GM10266 (cell line): Measurements from ENCODE around the gene SCARB1.

Source experiments
- DNase-seq: peaks from one replicate; pipeline ENCODE4 v3.0.0; 2012; ENCODE audit errors: extremely low spot score
- TF ChIP-seq, protein P1 (sequence below): IDR thresholded peaks from 2 replicates; pipeline ENCODE4 v1.5.1; 2012; ENCODE audit warnings: mild to moderate bottlenecking, low read depth; ENCODE audit not compliant: control insufficient read depth, insufficient read depth; ENCODE audit errors: missing control alignments

SCARB1 gene

DNA sequence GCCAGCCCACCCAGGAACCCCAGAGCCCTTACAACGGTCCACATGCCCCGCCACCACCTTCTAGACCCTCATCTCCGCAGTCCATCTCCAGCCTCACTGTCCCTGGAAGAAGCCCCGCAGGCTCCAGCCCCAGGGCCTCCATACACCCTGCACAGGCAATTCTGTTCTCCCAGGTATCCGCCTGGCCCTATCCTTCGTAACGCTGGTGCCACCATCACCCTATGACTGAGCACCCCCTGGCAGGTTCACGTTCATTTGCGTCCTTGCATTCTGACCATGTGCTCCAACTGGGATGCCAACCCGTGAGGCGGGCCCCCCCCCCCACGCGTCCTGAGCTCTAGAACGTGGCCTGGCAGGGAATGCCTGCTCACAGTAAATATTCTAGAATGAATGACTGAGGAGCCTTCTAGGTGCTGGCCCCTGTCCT lies 675 bp upstream of the SCARB1 start:
- TF ChIP-seq, protein P1, sequence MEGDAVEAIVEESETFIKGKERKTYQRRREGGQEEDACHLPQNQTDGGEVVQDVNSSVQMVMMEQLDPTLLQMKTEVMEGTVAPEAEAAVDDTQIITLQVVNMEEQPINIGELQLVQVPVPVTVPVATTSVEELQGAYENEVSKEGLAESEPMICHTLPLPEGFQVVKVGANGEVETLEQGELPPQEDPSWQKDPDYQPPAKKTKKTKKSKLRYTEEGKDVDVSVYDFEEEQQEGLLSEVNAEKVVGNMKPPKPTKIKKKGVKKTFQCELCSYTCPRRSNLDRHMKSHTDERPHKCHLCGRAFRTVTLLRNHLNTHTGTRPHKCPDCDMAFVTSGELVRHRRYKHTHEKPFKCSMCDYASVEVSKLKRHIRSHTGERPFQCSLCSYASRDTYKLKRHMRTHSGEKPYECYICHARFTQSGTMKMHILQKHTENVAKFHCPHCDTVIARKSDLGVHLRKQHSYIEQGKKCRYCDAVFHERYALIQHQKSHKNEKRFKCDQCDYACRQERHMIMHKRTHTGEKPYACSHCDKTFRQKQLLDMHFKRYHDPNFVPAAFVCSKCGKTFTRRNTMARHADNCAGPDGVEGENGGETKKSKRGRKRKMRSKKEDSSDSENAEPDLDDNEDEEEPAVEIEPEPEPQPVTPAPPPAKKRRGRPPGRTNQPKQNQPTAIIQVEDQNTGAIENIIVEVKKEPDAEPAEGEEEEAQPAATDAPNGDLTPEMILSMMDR = no peak
- no peak for DNase-seq

DNA sequence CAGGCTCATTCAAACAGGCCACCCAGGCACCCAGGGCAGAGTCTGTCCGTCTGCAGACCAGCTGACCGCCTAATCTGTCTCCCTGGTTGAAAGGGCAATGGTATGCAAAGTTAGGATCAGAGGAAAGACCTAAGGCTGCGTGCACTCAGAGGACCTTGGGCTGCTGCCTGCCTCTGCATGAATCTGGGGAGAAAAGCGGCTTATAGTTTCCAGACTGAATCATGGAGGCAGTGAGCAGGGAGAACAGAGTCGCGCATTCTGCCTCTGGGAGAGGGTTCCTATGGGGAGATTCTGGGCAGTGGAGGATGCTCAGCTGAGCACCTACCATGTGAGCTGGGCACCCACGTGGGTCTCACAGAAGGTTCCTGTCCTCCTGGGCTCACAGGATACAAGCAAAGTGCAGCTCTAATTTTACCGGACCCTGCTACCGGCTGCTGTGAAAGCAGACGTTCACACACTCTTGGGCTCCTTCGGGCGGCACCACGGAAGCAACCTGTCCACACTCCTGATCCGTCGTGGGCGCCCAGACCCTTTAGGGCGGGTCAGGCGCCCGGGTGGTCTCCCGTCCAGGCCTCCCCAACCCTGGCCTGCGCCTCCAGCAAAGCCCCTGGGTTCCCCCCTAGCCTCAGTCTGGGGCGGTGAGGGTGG lies 772 bp downstream of the SCARB1 start:
- TF ChIP-seq, protein P1 = no peak
- DNase-seq = peak; percentile 60

DNA sequence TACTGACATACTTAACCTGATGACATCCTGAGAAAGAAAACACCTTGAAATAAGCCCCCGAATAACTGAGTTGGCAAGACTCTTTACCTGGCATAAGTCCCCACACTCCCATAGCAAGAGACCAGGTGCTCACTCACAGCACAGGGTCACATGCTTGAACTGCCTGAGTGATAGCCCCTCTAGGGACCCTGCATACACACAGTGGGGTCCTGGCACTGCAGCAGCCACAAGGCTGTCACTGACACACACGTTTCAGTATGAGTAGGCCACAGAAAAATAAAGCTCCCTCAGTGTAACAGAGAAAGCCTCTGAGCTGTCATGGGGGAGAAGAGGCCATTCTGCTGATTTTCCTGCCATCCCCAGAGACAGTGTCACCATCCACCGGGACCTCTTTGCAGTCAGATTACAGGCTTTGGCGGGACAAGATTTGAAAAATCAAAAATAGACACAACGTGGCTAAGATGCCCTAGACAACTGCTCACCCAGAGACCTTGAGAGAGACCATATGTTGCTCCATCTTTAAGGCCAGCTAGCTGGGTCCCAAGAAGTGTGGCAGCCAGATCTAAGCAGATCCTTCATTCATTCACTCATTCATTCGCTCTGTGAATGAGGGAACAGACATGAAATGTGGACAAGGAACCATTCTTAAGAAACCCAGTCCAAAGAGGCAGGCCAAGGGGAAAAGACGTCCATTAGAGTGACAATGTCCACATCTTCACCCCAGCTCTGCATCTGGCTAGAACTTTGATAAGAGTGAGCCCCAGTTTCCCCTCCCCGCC lies 1.6 kb downstream of the SCARB1 start:
- TF ChIP-seq, protein P1 = no peak
- DNase-seq = peak; percentile 60

GRCh38 chr12:124861492-124861891 lies 2.2 kb downstream of the SCARB1 start:
- TF ChIP-seq, protein P1 = no peak
- DNase-seq = no peak

DNA sequence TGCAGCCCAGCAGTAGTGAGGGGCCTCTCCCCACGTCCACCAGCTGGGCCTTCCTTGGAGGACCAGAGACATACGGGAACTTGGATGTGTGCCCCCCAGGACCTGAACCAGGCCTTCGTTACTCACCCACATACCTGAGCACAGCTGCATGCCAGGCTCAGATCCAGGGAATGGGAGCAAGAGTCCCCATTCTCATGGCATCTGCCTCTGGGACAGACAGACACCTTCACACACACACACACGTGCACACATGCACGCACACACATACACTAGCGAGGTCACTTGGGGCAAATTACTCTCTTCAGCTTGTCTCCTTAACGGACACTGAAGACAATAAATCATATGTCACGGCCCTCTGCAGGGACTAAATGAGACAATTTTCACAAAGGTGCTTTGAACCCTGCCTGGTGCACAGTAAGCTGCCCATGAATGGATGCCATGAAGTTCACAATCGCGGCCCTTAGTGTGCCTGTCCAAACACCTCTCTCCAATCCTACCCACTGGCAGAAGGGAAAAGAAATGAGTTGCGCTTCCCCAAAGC lies 5.7 kb downstream of the SCARB1 start:
- no peak for DNase-seq
- TF ChIP-seq, protein P1 = no peak

GRCh38 chr12:124856842-124857178 lies 6.9 kb downstream of the SCARB1 start:
- no peak for DNase-seq
- TF ChIP-seq, protein P1 = no peak
